ENCODE measurements around the gene BMP8A.
"Not testable (repeated sequence)": the region's sequence is repeated elsewhere in the genome, so short reads cannot be mapped to it uniquely, and the experiment has no call there.

GRCh38 chr1:39511477-39511876 is 20.0 kb downstream of the BMP8A start:
- TF ChIP-seq SUZ12 (IDR thresholded peaks at IDR 0.05; ENCODE audit: extremely low read depth, insufficient read depth, insufficient read length); ZNF274 (IDR thresholded peaks at IDR 0.05; ENCODE audit: low read depth, low read length); YY1 (IDR thresholded peaks at IDR 0.05; ENCODE audit: insufficient read depth, insufficient read length): not testable (repeated sequence)
